Thyroid gland (tissue), 4 donors: Measurements from ENCODE around the gene WDR46. TPM values are rescaled to one million over a fixed set of nuclear protein-coding genes. Genes with fewer than 3 reads are reported as not detected.

Source experiments
- DNase-seq, 2 donors: peaks; one replicate each; pipeline ENCODE4 v3.0.0-alpha.2; 2019
- H3K27ac ChIP-seq, 3 donors: fragments of 200-600 bp; sonication (generic); 1 replicate in 2 of 3; 2 replicates in 1 of 3; pipeline ENCODE4 v1.5.1; 2016 to 2019; ENCODE audit warnings: mild to moderate bottlenecking in 1 of 3, moderate library complexity in 1 of 3
- H3K27me3 ChIP-seq: fragments of 200-600 bp; sonication (generic); one replicate; pipeline ENCODE4 v1.5.1; 2019
- H3K36me3 ChIP-seq, 2 donors: fragments of 200-600 bp; sonication (generic); one replicate each; pipeline ENCODE4 v1.5.1; 2016 to 2019
- H3K4me1 ChIP-seq, 2 donors: fragments of 200-600 bp; sonication (generic); one replicate each; pipeline ENCODE4 v1.5.1; 2017 to 2019
- H3K4me3 ChIP-seq, 3 donors: fragments of 200-600 bp; sonication (generic); replicated peaks in 1 of 3; 1 replicate in 2 of 3; 2 replicates in 1 of 3; pipeline ENCODE4 v1.5.1; 2016; ENCODE audit warnings: mild to moderate bottlenecking in 1 of 3
- H3K9me3 ChIP-seq: fragments of 200-600 bp; sonication (generic); one replicate; pipeline ENCODE4 v1.5.1; 2017
- POLR2A ChIP-seq, 2 donors: fragments of 450-650 bp; IDR thresholded peaks; one replicate each; pipeline ENCODE4 v1.6.1; 2017; ENCODE audit warnings: antibody characterized with exemption in 2 of 2, mild to moderate bottlenecking in 2 of 2, moderate library complexity in 1 of 2
- WGBS, 2 donors: methylation state at CpG; one replicate each; pipeline ENCODE4 v1.1.5; 2017; 5-methylcytosine and 5-hydroxymethylcytosine counted together
- intact Hi-C: fragments of 100-400 bp; cut with DNase I; formaldehyde crosslinking; loops from one replicate; pipeline ENCODE4 v1.15.1; 2023
- total RNA-seq, 4 donors: library from RNA; depleted of rRNA; stranded (reverse); fragments of >200 nt; gene quantifications; one replicate each; pipeline ENCODE4 v1.2.3, GENCODE V29; 2016
- TF ChIP-seq, protein P1 (sequence below), 6 experiments: fragments of 200-600 bp in 3 of 6; fragments of 450-650 bp in 3 of 6; sonication (generic) in 3 of 6; IDR thresholded peaks; one replicate each; pipeline ENCODE4 v1.5.1; 2016 to 2019; ENCODE audit warnings: antibody characterized with exemption in 6 of 6, mild to moderate bottlenecking in 2 of 6, inconsistent platforms in 1 of 6, moderate library complexity in 1 of 6

WDR46 gene
- total RNA-seq, 4 donors from 2014 or later: 25.8 to 63.9 (median 45.2) TPM

GRCh38 chr6:33279971-33280511 is 9.0 kb downstream of the WDR46 start:
- Histone ChIP-seq H3K9me3 (no peaks in the 10 kb centered on the region), H3K4me1 (peaks cover 17 to 22% of the 10 kb centered on the region in 2 donors), H3K4me3 (no peak overlapping the region), H3K27ac (no peak overlapping the region), H3K27me3 (no peaks in the 10 kb centered on the region), H3K36me3 (peaks cover 14 to 31% of the 10 kb centered on the region in 2 donors)
- 64 to 75% methylated on average over 4 to 5 of the region's 5 CpGs for WGBS, 2 donors
- intact Hi-C loops: no loop called here
- no peak for TF ChIP-seq POLR2A (IDR thresholded peaks at IDR 0.05)
- TF ChIP-seq, protein P1, sequence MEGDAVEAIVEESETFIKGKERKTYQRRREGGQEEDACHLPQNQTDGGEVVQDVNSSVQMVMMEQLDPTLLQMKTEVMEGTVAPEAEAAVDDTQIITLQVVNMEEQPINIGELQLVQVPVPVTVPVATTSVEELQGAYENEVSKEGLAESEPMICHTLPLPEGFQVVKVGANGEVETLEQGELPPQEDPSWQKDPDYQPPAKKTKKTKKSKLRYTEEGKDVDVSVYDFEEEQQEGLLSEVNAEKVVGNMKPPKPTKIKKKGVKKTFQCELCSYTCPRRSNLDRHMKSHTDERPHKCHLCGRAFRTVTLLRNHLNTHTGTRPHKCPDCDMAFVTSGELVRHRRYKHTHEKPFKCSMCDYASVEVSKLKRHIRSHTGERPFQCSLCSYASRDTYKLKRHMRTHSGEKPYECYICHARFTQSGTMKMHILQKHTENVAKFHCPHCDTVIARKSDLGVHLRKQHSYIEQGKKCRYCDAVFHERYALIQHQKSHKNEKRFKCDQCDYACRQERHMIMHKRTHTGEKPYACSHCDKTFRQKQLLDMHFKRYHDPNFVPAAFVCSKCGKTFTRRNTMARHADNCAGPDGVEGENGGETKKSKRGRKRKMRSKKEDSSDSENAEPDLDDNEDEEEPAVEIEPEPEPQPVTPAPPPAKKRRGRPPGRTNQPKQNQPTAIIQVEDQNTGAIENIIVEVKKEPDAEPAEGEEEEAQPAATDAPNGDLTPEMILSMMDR (IDR thresholded peaks at IDR 0.05): peak in 1 of 6 experiments; percentile 19
- DNase-seq: no peak

- H3K27ac ChIP-seq: no peak overlapping the region
- intact Hi-C loops: no loop called here
- peaks cover 14 to 28% of the 10 kb centered on the region in 2 donors for H3K36me3 ChIP-seq
- DNase-seq: no peak
- H3K27me3 ChIP-seq: no peaks in the 10 kb centered on the region
- no peak overlapping the region for H3K4me3 ChIP-seq
- WGBS, 2 donors: 86 to 90% methylated on average over 12 to 13 of the region's 13 CpGs
- H3K4me1 ChIP-seq: peaks cover 17 to 25% of the 10 kb centered on the region in 2 donors
- TF ChIP-seq, protein P1 (IDR thresholded peaks at IDR 0.05): no peak
- TF ChIP-seq POLR2A (IDR thresholded peaks at IDR 0.05): no peak
- H3K9me3 ChIP-seq: no peaks in the 10 kb centered on the region
Measured at GRCh38 chr6:33279257-33279695, 9.8 kb downstream of the WDR46 start.

DNA sequence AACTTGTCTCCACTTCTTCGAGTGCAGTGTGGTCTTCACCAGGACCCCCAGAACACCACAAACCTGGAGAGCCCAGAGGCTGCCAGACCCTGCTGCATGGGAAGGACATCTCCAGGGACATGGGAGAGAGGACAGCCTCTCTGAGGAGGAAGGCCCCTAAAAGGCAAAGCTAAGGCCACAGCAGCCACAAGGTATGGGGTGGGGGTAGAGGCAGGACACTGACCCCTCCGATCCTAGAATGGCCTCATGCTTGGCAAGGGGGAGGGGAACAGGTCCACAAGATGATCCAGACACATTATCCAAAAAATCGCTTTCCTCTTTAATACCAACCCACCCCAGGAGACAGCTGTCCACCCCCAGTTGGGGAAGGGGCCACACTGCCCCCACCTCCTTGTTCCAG is 10.2 kb downstream of the WDR46 start:
- intact Hi-C loops: no loop called here
- TF ChIP-seq, protein P1 (IDR thresholded peaks at IDR 0.05): no peak
- no peak for TF ChIP-seq POLR2A (IDR thresholded peaks at IDR 0.05)

GRCh38 chr6:33278392-33278741 is 10.7 kb downstream of the WDR46 start:
- no peak for DNase-seq
- Histone ChIP-seq H3K27ac (no peak overlapping the region), H3K27me3 (no peaks in the 10 kb centered on the region), H3K36me3 (peaks cover 20 to 29% of the 10 kb centered on the region in 2 donors), H3K4me3 (no peak overlapping the region), H3K9me3 (no peaks in the 10 kb centered on the region), H3K4me1 (peaks cover 17 to 34% of the 10 kb centered on the region in 2 donors)
- WGBS, 2 donors: 80 to 84% methylated on average over 9 of the region's 9 CpGs
- intact Hi-C loops: no loop called here
- TF ChIP-seq, protein P1 (IDR thresholded peaks at IDR 0.05): no peak
- TF ChIP-seq POLR2A (IDR thresholded peaks at IDR 0.05): no peak

More for the DNA sequence above, 10.2 kb downstream of the WDR46 start:
- Histone ChIP-seq H3K4me3 (no peak overlapping the region), H3K27ac (no peak overlapping the region), H3K36me3 (peaks cover 17 to 29% of the 10 kb centered on the region in 2 donors), H3K27me3 (no peaks in the 10 kb centered on the region), H3K4me1 (peaks cover 17 to 30% of the 10 kb centered on the region in 2 donors), H3K9me3 (no peaks in the 10 kb centered on the region)
- WGBS, 2 donors: 89 to 94% methylated on average over 3 of the region's 3 CpGs
- DNase-seq: no peak

GRCh38 chr6:33277663-33278391 is 11.2 kb downstream of the WDR46 start:
- Histone ChIP-seq H3K27ac (peak overlapping the region; percentile 75 to 90 (median 87)), H3K4me3 (peak overlapping the region; percentile 57 to 90 (median 80)), H3K36me3 (peaks cover 21 to 29% of the 10 kb centered on the region in 2 donors), H3K4me1 (peaks cover 22 to 39% of the 10 kb centered on the region in 2 donors), H3K27me3 (no peaks in the 10 kb centered on the region), H3K9me3 (no peaks in the 10 kb centered on the region)
- intact Hi-C loops: no loop called here
- 49% methylated on average over 20 to 29 of the region's 39 CpGs for WGBS, 2 donors
- no peak for DNase-seq
- TF ChIP-seq POLR2A (IDR thresholded peaks at IDR 0.05): no peak
- TF ChIP-seq, protein P1 (IDR thresholded peaks at IDR 0.05): no peak
